Stimulated activated CD4-positive, alpha-beta T cell treated with anti-CD3 and anti-CD28 coated beads, TNF-alpha, amount 100 ng/mL, for 4 hours (primary cell): Measurements from ENCODE around the gene CYB5R3.
"Not testable (repeated sequence)": the region's sequence is repeated elsewhere in the genome, so short reads cannot be mapped to it uniquely, and the experiment has no call there.

Experiments
- DNase-seq, 3 experiments: peaks; one replicate each; pipeline ENCODE4 v3.0.0-alpha.2; 2020; ENCODE audit warnings: low read depth in 3 of 3

Gene CYB5R3

DNA sequence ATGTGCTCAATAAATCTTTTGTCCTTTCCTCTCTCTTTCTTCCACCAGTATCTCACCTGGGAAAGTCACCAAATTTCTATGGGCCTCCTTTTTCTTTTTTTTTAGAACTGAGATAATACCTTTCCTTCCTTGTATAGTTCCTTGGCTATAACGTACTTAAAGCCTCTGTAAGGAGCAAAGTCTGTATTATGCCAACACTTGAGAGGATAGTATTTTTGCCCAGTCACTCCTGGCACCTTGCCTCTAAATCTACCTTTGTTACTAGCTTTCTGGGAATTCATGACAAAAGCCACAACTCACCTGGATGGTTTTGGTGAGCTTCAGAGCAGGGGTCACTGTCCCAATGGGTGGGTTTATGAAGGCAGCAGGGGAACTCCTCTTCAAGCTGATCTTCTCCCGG lies 46.7 kb downstream of the CYB5R3 start:
- DNase-seq = no peak

DNA sequence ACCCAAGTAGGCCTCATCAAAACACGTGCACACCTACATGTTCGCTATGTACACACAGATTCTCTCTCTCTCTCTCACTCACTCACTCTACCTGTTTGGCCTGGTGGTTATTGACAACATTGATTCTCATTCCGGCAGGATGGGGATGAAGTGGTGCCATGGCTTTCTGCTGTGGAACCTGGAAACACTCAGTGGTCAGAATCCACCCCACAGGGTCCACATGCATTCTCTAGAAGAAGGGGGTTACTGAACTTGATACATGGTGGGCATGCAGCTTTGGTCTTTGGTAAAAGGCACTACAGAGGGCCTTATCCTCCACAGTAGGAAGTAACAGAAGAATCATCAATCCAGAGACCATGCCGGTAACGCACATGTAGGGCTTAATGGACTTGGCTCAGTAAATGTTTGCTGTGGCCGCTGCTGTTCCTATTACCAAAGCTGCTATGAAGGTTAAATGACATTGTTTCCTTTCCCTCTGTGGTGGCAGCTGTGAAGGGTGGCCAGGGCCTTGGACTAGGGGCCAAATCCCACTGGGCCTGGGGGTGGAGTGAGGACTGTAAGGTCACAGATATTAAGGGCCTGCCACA lies 47.2 kb downstream of the CYB5R3 start:
- DNase-seq = no peak

DNA sequence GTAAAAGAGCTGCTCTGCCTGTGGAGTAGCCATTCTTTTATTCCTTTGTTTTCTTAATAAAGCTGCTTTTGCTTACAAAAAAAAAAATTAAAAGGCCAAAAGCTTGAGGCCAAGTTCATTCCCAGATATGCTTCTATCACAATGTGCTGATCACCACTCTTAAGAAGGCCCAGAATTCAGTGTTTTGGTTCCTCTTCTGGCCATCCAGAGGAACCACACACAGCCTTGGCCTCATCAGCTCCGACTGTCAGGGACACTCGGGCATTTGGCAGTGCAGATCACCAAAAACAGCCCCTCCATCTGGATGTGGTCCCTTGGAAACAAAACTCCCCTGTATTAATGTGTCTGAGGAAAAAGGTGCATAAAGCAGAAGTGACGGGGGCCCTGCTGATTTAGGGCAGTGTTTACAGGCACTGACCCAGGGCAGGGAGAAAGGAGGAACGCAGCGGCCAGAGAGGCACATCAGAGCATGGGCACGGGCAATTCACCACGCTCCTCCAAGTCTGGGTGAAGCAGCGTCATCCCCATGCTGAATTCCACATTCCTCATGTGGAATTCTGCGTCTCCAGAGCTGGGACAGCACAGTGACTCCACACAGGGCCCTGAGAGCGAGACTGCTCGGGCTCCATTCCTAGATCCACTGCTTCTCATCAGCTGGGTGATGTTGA lies 52.2 kb downstream of the CYB5R3 start:
- DNase-seq = no peak

DNA sequence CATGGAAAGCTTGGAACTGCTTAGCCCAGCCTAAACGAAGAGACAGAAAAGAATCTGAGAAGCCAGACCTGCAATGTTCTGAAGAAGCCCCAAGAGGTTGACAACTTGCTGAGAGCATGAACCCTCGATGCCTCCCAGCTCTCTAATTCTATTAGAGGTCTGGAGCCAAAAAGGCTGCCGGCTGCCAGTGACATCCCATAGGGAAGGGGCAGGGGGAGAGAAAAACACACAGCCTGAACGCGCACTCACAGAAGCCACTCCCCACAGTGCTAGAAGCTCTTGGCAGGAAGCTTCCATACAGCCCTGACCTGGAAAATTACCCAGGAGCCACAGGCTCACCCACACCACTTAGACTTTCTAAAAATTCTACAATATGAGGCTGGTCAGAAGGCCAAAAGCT lies 52.9 kb downstream of the CYB5R3 start:
- DNase-seq = no peak

DNA sequence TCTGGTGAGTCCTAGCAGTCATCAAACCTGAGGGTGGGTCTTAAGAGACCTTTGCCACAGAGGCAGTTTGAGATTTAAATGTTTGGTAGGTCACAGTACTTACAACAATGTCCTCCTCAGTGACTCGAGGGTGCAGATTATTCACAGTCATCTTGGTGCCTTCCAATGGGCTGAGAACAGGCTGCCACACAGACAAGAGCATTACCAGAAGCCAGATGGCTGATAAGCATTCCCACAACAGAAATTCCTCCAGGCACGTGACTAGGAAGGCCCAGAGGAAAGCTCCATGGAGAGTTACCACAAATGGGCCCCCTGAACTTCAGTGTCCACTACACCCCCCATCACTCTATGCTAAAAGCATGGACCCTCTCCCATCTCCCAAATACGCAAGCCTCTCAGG lies 53.8 kb downstream of the CYB5R3 start:
- no peak for DNase-seq

DNA sequence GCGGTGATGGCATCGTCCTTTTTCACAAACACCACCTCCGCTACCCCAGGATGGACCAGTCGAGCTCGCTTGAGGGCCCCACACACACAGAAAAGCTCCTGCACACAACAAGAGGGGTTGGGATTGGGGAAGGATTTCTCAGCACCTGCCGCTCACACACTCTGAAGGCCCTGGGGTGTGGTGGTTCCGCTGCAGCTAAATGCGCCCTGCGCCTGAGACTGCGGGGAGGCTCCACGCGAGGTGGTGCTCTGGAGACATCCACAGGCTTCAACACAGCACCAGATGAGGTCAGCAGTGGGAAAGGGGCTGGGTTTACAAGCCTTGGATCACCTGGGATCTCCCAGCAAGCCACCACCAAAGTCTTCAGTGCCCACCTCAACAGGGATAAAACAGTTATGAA lies 57.2 kb downstream of the CYB5R3 start:
- DNase-seq = no peak

DNA sequence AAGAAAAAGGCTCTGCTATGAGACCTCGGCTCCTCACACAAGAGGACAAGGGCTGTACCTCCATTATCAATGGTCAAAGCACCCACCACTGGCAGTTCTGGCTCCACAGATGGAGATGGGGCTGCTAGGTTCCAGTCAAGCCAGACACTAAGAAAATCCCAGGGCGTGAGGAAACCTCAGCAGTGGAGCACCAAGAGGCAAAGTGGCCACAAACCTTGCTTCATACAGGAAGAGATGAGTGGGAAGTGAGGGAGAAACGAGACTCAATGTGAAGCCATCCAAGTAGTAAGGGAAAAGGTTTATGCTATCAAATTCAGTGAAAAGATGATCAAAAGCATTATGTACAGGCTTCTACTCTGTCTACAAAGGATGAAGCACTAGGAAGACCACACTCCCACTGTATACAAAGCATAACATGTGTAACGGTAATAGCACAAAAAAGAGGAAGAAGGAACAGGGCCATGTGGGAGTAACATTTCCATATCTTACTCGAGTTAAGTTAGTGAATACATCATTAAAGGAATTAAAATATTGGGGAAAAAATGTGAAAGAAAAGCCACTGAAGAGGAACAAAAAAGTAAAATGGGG lies 61.5 kb downstream of the CYB5R3 start:
- no peak for DNase-seq

DNA sequence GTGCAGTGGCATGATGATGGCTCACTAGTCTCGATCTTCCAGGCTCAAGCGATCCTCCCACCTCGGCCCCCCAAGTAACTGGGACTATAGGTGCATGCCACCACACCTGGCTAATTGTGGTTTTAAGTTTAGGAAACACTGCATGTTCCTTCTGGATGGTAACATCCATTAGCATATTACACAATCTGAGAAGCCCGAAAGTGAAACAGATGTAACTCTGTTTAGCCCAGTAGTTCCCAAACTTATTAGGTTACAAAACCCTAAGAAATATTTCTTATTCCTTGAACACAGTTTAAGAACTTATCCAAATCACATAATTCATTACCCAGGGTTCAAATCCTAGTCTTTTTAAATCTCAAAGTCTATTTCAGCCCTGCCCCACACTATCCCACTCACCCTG lies 62.8 kb downstream of the CYB5R3 start:
- DNase-seq = no peak

DNA sequence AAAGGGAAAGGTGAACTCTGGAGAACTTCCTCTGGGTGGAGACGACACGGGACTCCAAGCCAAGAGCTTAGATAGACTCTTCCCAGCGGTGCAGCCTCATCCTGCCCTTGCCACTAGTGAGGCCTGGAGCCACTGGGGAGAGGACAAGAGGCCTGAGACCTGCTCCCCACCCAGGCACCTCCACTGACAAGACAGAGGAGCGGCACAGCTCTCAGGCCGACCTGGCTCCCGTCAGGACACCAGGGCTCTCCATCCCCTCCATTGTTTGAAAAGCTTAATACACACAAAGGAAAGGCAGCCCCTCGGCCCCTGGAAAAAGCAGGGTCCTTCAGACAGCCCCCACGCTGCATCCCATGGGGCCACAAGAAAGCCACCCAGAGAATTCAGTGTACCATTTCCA lies 64.1 kb downstream of the CYB5R3 start:
- no peak for DNase-seq

DNA sequence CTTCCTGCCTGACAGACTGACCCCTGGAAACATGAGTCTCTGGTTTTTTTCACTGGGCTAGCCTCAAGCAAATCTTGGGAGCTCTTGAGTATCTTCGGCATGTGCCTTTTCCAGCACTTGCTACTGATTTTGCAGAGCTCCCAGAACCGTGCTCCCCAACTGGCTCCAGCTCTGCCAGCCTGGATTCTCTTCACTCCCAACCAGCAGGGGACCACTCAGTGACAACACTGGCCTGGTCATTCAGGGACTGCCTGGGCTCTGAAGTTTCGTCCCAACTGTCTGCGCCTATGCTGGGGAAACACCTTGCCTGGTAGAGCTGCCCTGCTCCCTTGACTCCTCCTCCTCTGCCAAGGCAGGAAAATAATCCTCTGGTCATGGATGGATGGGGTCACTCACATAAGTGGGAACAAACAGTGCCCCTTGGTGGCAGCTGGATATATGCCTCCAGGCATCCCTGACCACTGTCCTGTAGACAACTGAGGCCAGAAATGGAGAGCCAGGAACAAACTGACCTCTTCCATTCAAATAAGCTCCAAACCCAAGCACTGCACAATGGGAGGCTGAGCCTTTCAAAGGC lies 64.7 kb downstream of the CYB5R3 start:
- DNase-seq = no peak

DNA sequence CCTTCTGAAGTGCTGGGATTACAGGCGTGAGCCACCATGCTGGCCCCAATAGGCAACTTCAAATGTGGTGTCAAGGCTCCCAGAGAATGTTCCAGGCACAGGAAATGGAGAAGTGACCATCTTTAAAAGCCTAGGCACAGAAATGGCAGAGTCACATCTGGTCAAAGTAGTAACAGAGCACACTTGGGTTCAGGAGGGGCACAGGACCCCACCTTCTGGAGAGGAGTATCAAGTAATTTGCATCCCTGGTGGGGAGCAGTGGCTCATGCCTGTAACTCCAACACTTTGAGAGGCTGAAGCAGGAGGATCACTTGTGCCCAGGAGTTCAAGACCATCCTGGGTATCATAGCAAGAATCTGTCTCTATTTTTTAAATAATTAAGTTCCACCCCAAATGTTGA lies 66.2 kb downstream of the CYB5R3 start:
- no peak for DNase-seq

DNA sequence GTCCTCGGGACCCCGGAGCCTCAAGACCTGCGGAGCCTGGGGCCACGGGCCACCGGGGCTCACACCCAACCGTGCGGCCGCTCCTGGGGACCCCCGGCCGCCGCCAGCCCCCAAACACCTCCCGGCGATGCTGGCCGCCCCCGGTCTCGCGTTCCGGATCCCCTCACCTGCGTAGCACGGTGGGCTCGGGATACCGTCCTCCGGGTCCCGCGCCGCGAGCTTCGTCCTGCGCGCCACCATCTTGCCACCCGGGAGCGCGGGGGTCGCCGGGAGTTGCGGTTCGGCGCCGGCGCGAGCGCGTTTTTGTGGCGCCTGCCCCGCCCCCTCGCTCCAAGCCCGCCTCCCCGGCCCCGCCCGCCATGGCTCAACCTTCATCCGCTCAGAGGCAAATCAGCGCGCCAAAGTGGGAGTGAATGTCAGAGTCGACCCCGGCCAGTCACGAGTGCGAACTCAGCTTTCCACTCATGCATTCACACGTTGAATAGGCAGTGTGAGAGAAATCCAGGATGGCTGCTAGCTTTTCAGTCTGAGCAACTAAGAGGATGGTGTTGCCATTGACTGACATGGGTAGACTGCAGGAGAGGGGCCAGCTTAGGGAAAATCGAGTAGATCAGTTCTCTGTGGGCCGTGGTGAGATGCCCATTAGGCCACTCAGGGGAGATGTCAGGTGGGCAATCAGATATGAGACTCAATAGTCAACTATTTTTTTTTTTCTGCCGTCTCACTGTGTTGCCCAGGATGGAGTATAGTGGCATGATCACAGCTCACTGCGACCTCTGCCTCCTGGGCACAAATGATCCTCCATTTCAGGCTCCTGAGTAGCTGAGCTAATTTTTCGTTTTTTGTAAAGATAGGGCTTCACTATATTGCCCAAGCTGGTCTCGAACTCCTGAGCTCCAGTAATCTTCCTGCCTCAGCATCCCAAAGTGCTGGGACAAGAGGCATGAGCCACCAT lies 67.2 kb downstream of the CYB5R3 start:
- peak; percentile 75 to 84 (median 75) for DNase-seq

DNA sequence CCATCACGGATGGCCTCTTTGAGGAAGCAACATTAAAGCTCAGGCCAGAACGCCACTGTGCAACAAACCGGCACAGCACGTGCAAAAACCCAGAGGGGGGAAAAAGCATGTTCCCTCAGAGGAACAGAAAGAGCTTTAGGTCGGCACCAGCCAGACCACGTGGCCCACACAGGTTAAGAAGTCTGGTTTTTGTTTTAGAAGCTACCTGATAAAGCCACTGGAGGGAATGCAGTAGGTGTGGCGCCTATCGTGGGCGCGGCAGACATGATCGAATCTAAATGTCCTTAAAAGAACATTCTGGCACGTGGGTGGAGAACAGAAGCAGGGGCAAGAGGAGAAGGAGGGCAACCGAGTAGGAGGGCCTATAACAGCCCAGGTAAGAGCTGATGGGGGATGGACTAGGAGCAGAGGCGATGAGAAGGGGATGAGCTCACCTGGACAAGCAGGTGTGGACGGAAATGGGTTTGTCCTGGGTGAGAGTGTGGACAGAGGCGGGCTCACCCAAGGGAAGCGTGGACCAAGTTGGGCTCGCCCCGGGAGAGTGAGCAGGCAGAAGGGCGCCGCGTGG lies 67.9 kb downstream of the CYB5R3 start:
- DNase-seq = not testable (repeated sequence)

DNA sequence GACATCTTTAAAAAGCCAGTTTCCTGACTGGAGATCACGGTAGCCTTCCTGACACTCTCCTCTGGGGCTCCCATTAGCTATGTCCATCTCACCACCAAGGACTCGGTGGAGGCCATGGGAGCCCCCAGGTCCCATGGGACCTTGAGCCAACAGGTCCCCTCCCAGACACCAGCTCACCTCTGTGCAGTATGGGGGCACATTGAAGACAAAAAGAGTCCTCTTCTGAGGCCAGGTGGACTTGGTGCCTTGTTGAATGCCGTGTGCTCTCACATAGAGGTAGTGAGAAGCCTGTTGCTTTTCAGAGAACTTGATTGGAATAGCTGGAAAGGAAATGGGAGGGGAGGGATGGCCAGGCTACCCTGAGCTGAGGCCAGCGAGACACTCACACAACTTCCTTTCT lies 69.2 kb downstream of the CYB5R3 start:
- not testable (repeated sequence) for DNase-seq

DNA sequence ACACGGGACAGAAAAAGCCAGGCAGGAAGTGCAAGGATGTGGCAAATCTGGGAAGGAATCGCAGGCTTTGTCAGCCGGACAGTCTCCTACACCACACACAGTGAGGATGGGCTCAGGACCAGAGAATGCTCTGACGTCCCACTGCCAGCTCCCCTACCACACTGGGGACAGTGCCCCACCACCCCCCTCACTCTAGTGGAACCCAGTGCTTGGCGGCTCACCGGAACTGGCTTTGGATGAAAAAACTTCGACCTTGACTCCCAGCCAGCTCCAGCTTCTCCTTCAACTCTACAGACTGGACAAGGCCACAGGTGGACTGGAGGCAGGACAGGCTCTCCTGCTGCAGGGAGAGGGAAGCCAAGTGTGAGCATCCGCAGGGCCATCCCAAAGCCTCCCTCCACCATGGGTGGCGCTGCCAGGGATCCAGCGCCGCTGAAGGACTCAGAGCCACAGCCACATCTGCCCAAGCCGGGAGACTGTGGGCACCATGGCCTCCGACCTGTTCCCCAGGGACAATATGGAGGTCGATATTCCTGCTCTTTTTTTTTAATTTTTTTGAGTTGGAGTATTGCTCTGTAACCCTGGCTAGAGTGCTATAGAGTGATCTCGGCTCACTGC lies 71.5 kb downstream of the CYB5R3 start:
- no peak for DNase-seq

DNA sequence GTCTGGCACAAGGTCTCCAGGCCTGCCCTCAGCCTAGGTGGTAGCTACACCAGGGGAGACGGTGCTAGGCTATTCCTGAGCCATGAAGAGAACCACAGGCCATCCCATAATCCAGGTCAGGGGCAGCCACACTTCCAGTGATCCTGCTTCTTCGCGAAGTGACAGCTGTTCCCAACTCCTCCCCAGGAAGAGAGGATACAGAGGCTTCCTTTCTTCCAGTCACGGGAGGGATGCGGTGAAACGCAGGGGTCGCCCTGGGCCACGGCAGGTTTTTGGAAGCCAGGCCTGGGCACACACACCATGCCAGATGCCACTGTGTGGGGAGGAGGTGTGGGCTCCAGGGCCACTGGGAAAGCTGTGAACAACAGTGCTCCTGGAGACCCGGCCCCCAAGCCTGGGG lies 72.1 kb downstream of the CYB5R3 start:
- not testable (repeated sequence) for DNase-seq

DNA sequence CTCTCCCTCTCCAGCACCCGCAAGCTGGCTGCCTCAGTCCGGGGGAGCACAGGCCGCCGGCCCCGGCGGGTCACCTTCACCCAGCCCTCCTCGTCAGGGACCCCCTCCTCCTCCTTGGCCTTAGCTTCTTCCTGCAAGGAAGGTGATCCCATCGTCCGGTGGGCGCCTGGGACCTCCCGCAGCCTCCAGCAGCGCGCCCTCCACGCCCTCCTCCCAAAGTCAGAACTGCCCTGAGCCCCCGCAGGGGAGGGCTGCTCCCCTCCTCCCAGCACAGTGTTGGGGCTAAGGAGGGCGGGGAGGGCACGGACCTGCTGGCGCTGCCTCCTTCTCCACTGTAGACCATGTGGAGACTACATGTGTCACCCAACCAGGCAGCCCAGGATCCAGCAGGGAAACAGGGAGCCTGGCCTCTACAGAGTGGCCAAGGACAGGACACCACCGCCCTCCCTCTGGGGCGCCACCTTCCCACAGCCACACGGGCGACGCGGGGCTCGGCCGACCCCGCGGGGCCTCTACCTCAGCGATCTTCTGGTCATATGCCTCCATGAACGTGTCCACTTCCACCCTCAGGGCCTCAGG lies 73.1 kb downstream of the CYB5R3 start:
- not testable (repeated sequence) for DNase-seq

DNA sequence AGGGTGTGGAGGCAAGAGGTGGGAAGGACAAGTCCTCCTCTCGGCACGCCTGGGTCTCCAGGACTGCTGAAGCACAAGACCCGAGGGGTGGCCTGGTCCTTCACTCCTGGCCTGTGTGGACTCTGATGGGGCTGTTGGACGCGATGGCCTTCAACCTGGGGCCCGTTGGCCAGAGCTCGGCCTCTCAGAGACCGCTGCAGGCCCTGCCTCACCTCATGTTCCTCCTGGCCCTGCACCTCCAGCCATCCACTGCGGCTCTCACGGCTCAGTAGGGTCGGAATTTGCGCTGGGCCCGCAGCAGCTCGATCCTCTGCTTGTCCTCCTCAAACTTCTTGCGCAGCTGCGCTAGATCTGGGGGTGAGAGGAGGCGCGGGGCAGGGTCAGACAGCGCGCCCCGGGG lies 74.7 kb downstream of the CYB5R3 start:
- DNase-seq = not testable (repeated sequence)

DNA sequence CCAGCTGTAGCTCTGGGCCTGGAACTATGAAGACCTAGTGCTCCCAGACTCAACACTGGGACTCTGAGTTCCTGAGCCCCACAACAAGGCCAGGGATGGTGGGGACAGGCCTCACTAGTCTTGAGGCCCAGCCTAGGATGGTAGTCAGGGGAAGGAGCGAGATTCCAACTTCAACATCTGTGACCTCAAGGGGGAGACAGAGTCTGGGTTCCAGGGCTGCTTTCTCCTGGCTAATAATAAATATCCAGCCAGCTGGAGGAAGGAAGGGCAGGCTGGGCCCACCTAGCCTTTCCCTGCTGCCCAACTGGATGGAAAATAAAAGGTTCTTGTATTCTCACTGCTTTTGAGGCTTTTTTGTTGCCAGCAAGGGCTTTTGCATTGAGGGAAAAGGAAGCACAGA lies 75.1 kb downstream of the CYB5R3 start:
- not testable (repeated sequence) for DNase-seq

DNA sequence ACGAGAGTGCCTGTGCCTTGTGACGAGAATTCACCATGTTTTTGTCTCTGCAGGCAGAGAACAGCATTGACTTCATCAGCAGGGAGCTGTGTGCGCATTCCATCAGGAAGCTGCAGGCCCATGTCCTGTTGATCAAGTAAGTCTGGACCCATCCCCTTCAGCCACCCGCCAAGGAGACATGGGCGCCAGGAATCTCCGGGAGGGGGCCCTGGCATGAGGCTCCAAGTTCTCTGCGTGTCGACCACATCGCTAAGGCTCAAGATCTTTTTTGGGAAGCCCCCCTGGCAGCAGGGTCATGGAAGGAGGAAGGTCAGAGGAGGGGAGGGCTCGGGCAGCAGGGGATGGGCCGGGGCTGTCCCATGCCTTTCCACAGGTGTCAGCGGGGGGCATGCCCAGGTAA lies 78.1 kb downstream of the CYB5R3 start:
- DNase-seq = not testable (repeated sequence)

DNA sequence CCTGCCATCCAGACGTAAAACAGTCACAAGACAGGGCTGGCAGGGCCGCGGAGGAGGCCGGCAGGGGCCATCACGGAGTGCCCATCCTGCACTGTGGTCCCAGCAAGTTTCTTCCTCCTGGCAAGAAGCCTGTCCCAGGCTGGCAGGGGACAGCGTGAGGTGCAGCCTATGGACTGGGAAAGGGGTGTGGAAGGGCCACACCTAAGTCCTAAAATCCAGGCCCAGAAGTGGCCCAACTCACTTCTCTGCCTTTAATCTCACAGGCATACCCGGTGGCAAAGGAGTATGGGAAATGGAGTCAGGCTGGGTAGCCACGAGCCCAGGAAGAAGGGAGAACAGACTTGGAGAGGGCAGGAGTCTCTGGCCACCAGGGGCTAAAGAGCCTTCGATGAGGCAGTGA lies 78.6 kb downstream of the CYB5R3 start:
- DNase-seq = not testable (repeated sequence)
